ENCODE data around the gene VPS18.
A peak's percentile ranks its signal among the peaks of the same experiment; 100 is the strongest.

Gene VPS18

GRCh38 chr15:40940296-40940801 lies 46.1 kb downstream of the VPS18 start:
- DNase-seq, result no peak

- no peak for DNase-seq
These were observed 46.8 kb downstream of the VPS18 start for GRCh38 chr15:40941068-40941527.

GRCh38 chr15:40941528-40942336 lies 47.5 kb downstream of the VPS18 start:
- DNase-seq, result peak; percentile 88

- no peak for DNase-seq
These were observed 48.1 kb downstream of the VPS18 start for GRCh38 chr15:40942337-40942854.

- DNase-seq, result no peak
These were observed 48.6 kb downstream of the VPS18 start for GRCh38 chr15:40942878-40943277.

GRCh38 chr15:40943764-40944365 lies 49.6 kb downstream of the VPS18 start:
- no peak for DNase-seq

- no peak for DNase-seq
These were observed 50.5 kb downstream of the VPS18 start for GRCh38 chr15:40944510-40945296.

- no peak for DNase-seq
These were observed 54.6 kb downstream of the VPS18 start for GRCh38 chr15:40948706-40949473.

- no peak for DNase-seq
These were observed 55.5 kb downstream of the VPS18 start for GRCh38 chr15:40949756-40950207.

- DNase-seq, result no peak
These were observed 57.5 kb downstream of the VPS18 start for GRCh38 chr15:40951764-40952163.

- no peak for DNase-seq
These were observed 58.2 kb downstream of the VPS18 start for GRCh38 chr15:40952301-40952900.

GRCh38 chr15:40952901-40953712 lies 58.9 kb downstream of the VPS18 start, which contains the start of gene CHAC1:
CHAC1 (plus strand) TSS chr15:40953471; CDS start chr15:40953584, 113 bp downstream.
- peak; percentile 98 for DNase-seq
